HPDE6-E6E7 (cell line): ENCODE results near the gene VPS50.
"Not testable (repeated sequence)": the region's sequence is repeated elsewhere in the genome, so short reads cannot be mapped to it uniquely, and the experiment has no call there.

Experiments used
- DNase-seq: peaks from one replicate; pipeline ENCODE4 v3.0.0; 2011; ENCODE audit warnings: missing footprints; ENCODE audit errors: extremely low spot score

The VPS50 gene

GRCh38 chr7:93242106-93242505 is 9.9 kb downstream of the VPS50 start:
- DNase-seq = no peak

GRCh38 chr7:93245525-93246432 is 13.6 kb downstream of the VPS50 start:
- DNase-seq = no peak

GRCh38 chr7:93249491-93250148 is 17.5 kb downstream of the VPS50 start:
- no peak for DNase-seq

GRCh38 chr7:93258661-93259060 is 26.5 kb downstream of the VPS50 start:
- DNase-seq = no peak

- DNase-seq = no peak
Observed at GRCh38 chr7:93262535-93262934, 30.4 kb downstream of the VPS50 start.

GRCh38 chr7:93265220-93265619 is 33.1 kb downstream of the VPS50 start:
- DNase-seq = no peak

GRCh38 chr7:93279541-93279940 is 47.4 kb downstream of the VPS50 start:
- no peak for DNase-seq

- no peak for DNase-seq
Observed at GRCh38 chr7:93284908-93285307, 52.7 kb downstream of the VPS50 start.

- DNase-seq = no peak
Observed at GRCh38 chr7:93293229-93293628, 61.1 kb downstream of the VPS50 start.

- no peak for DNase-seq
Observed at GRCh38 chr7:93298206-93298605, 66.0 kb downstream of the VPS50 start.

- no peak for DNase-seq
Observed at GRCh38 chr7:93298671-93299070, 66.5 kb downstream of the VPS50 start.

GRCh38 chr7:93301736-93302135 is 69.6 kb downstream of the VPS50 start:
- DNase-seq = no peak

GRCh38 chr7:93307131-93307660 is 75.0 kb downstream of the VPS50 start:
- DNase-seq = no peak

GRCh38 chr7:93307943-93308342 is 75.8 kb downstream of the VPS50 start:
- DNase-seq = no peak

GRCh38 chr7:93310346-93310745 is 78.2 kb downstream of the VPS50 start:
- no peak for DNase-seq

GRCh38 chr7:93314449-93314848 is 82.3 kb downstream of the VPS50 start:
- DNase-seq = no peak

- no peak for DNase-seq
Observed at GRCh38 chr7:93315896-93316295, 83.7 kb downstream of the VPS50 start.

GRCh38 chr7:93316730-93317129 is 84.6 kb downstream of the VPS50 start:
- DNase-seq = no peak

GRCh38 chr7:93320887-93321286 is 88.7 kb downstream of the VPS50 start:
- DNase-seq = no peak

- DNase-seq = not testable (repeated sequence)
Observed at GRCh38 chr7:93326291-93326690, 94.1 kb downstream of the VPS50 start.

- peak; percentile 16 for DNase-seq
Observed at GRCh38 chr7:93327006-93327633, 95.0 kb downstream of the VPS50 start.

GRCh38 chr7:93331706-93332105 is 99.5 kb downstream of the VPS50 start:
- no peak for DNase-seq
